GM11168 (cell line): Measurements from ENCODE around the gene VWA2.

Experiments
- in situ Hi-C: fragments of 300-500 bp; cut with MboI; formaldehyde crosslinking; loops from one replicate; pipeline ENCODE4 v1.12.0; 2022; ENCODE audit warnings: low sequenced_read_pairs; ENCODE audit not compliant: unreplicated experiment

VWA2 gene

GRCh38 chr10:114335614-114336013, 96.6 kb downstream of the VWA2 start:
- in situ Hi-C loops, result no loop called here

- in situ Hi-C loops, result no loop called here
These were observed 97.9 kb downstream of the VWA2 start for GRCh38 chr10:114336823-114337509.

- in situ Hi-C loops, result no loop called here
These were observed 98.7 kb downstream of the VWA2 start for GRCh38 chr10:114337510-114338462.

GRCh38 chr10:114340816-114341215, 101.8 kb downstream of the VWA2 start:
- in situ Hi-C loops, result no loop called here
